LHCN-M2 (cell line): ENCODE results near the gene GPATCH2L. TPM values are rescaled to one million over a fixed set of nuclear protein-coding genes. Genes with fewer than 3 reads are reported as not detected.

Experiments
- DNase-seq: peaks from one replicate; pipeline ENCODE4 v3.0.0-alpha.2; 2012; ENCODE audit warnings: low read depth
- total RNA-seq: library from RNA; depleted of rRNA; stranded (reverse); fragments of >200 nt; gene quantifications from 2 replicates; pipeline ENCODE4 v1.2.3, GENCODE V29; 2014; rRNA removed

Gene GPATCH2L
- total RNA-seq, 1 experiment from 2014 or later, result 60.4 TPM

DNA sequence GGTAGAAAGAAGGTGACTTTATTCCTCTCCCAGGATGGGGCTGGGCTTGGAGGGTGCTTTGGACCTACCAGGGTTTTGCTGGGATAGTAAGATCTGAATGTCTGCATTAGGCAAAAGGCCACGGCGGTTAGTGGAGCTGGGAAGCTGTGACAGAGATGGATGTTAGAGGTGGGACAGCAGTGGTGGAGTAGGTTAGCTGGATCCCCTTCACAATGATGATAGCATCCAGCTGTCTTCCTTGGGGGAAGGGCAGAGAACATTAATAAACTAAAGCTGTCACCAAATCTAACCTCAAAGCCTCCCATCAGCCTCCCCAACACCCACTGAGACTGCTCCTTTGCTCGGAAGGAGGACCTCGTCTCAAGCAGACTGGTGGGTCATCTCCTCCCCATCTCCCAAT is 104.8 kb downstream of the GPATCH2L start:
- DNase-seq, result no peak

DNA sequence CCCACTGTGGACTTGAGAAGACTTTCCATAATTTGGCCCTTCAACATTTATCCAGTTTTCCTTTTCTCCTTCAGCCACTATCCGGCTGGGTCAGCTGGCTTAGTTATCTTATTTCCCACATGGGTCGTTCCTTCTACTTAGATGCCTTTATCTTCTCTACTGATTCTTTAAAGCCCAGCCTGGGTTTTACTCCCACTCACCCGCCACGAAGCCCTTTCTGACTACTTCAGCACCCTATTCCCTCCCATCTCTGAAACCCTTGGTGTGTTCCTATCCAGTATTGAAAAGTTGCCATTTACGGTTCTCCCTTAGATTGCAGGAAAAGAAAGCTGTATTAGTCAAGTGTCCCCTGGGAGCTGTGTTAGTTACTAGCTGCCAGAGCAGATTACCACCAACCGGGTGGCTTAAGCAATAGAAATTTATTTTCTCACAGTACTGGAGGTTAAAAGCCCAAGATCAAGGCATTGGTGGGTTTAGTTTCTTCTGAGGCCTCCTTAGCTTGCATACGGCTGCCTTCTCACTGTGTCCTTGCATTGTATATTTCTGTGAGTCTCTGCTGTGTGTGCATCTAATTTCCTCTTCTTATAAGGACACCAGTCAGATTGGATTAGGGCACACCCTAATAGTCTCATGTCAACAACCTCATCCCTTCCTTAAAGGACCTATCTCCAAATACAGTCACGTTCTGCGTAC is 105.5 kb downstream of the GPATCH2L start:
- peak; percentile 63 for DNase-seq

DNA sequence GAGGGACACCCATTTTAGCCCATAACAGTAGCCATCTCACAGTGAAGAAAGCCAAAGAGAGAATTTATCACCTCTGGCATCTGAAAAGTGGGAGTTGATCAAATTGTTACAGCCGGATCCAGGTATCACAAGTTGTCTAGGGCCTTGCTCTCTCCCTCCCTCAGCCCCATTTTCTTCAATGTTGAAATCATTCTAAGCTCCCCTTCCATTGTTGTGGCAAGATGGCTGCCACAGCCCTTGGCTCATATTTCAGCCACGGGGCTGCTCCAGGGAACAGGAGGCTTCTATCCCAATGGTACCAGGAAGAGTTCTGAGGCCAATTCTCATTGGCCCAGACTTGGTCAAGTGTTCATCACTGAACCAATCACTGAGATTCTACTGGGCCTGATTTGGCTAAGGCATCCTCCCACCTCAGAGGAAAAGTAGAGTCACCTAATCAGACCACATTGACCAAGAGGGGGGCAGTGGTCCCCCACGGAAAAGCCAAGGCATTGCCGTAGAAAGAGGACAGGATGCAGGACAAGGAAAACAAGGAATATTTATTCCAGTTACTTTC is 106.2 kb downstream of the GPATCH2L start:
- DNase-seq, result peak; percentile 15

DNA sequence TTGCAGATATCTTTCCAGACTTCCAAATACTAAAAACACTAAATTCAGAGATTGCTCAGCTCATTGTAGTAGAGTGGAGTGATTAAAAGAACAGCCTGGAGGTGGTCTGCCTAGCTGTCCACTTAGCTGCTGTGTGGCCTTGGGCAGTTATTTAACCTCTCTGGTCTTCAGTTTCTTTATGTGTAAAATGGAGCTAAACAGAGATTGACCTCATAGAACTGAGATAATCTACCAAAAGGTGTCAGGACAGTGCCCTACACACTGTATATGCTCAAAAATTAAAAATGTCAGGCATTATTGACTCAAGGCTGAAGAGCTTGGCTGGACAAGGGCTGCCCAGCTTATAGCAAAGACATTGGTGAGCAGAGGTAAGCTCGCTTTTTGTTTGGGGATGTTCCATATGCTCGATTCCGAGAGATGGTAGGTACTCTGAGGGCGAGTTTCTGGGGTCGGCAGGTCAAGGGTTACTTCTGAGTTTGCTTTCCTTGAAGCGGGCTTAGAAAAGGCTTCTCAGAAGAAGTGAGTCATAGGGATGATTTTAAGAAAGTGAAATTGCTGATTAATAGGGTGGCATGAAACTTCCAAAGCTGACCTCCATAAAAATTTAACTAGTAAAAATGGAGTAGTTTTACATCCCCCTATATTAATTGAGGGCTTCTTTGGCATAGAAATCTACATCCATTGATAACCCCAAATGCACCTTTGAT is 107.5 kb downstream of the GPATCH2L start:
- DNase-seq, result no peak

DNA sequence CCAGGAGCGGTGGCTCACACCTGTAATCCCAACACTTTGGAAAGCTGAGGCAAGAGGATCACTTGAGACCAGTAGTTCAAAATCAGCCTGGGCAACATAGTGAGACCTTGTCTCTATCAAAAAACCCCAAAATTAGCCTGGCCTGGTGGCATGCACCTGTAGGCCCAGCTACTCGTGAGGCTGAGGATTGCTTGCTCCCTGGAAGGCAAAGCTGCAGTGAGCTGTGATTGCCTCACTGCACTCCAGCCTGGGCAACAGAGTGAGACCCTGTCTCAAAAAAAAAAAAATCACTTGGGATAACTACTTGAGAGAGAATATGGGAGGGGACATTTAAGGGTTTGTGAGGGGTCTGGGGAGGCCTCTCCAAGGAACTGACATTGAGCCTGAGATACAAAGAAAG is 109.0 kb downstream of the GPATCH2L start:
- no peak for DNase-seq

DNA sequence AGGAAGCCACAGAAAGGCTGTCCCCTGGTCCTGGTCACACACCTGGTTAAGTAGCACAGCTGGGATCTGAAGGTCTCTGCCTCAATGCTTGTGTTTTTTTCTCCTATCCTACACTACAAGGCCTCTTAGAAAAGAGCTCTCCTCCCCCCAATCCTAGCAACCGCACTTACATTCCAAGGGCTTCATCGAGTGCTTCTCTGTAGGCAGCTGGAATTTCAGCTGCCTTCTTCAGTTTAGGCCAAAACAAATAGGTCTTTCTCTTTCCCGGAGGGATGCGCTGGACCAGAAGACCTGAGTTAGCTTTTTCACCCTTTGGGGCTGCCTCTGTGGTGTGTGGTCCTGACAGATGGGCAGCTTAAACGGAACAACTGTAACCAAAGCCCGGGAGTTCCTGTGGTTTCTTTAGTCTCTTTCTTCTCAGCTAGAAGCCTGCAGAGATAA is 109.7 kb downstream of the GPATCH2L start:
- peak; percentile 28 for DNase-seq

DNA sequence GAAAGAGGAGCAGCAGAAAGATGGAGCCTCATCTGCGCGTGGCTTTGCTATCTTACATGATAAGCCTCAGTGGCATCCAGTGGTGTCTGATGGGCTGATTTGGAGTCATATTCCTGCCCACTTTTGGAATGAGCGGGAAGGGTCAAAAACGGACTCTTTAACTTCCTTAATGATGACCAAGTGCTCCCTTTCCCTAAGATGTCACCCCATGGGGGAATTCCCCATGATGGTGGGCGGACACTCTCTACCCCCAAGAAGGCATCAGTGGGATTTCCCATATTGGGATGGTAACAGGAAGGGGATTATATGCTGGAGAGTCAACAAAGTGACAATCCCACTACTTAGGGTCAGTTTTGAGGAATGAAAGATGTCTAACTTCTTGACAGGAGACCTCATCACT is 110.9 kb downstream of the GPATCH2L start:
- no peak for DNase-seq

Other genes starting within 250 kb of the GPATCH2L start
- gene TGFB3, start 169.9 kb upstream of the GPATCH2L start, total RNA-seq, result 2.4 and 3.2 TPM in 2 replicates
- 24.7 and 35.0 TPM in 2 replicates for gene IFT43, start 166.2 kb upstream of the GPATCH2L start, total RNA-seq
- gene ESRRB, start 224.2 kb downstream of the GPATCH2L start, total RNA-seq, result not detected in 2 replicates